ENCODE measurements around the gene NR3C2.

- no peak for TF ChIP-seq CTCF (IDR thresholded peaks at IDR 0.05)
- TF ChIP-seq POLR2A (IDR thresholded peaks at IDR 0.05), result no peak
These were observed 352.2 kb downstream of the NR3C2 start for GRCh38 chr4:148090029-148090428.

All from testis (tissue), 2 donors.